MCF 10A (cell line): ENCODE data around the gene ADAM22. TPM values are rescaled to one million over a fixed set of nuclear protein-coding genes. Genes with fewer than 3 reads are reported as not detected.

Experiments used
- BruUV-seq: library from RNA; stranded (reverse); fragments of 400-500 nt; replicated peaks from 2 replicates; lab custom pipeline; 2021; lab: Mats Ljungman, UMichigan
- CTCF ChIA-PET: fragments of 300-600 bp; sonication (Branson Sonifier 250); formaldehyde crosslinking; extraction: SDS; loops from one replicate; lab custom pipeline; 2021; ENCODE audit warnings: antibody characterized with exemption, inconsistent platforms; lab: Yijun Ruan, JAX
- POLR2A ChIA-PET: fragments of 300-600, 350-650 bp; sonication (Branson Sonifier 250); formaldehyde crosslinking; extraction: SDS; loops from one replicate; lab custom pipeline; 2020; ENCODE audit warnings: antibody characterized with exemption, inconsistent platforms; lab: Yijun Ruan, JAX
- DNase-seq: peaks from one replicate; pipeline ENCODE4 v3.0.0-alpha.2; 2018; ENCODE audit not compliant: unreplicated experiment
- H3K27ac Mint-ChIP-seq: one replicate; pipeline ENCODE4 v1.8.0; 2022; ENCODE audit warnings: mild to moderate bottlenecking, low read depth, mixed read lengths; ENCODE audit not compliant: unreplicated experiment
- H3K27me3 Mint-ChIP-seq: one replicate; pipeline ENCODE4 v1.8.0; 2022; ENCODE audit warnings: mixed read lengths; ENCODE audit not compliant: insufficient read depth, unreplicated experiment
- H3K36me3 Mint-ChIP-seq: one replicate; pipeline ENCODE4 v1.8.0; 2022; ENCODE audit warnings: mild to moderate bottlenecking, moderate library complexity, mixed read lengths; ENCODE audit not compliant: insufficient read depth, unreplicated experiment
- H3K4me1 Mint-ChIP-seq: one replicate; pipeline ENCODE4 v1.8.0; 2022; ENCODE audit warnings: mixed read lengths; ENCODE audit not compliant: insufficient read depth, unreplicated experiment
- H3K4me3 Mint-ChIP-seq: one replicate; pipeline ENCODE4 v1.8.0; 2022; ENCODE audit warnings: mild to moderate bottlenecking, moderate library complexity, mixed read lengths; ENCODE audit not compliant: unreplicated experiment
- H3K9me3 Mint-ChIP-seq: one replicate; pipeline ENCODE4 v1.8.0; 2022; ENCODE audit warnings: mixed read lengths; ENCODE audit not compliant: unreplicated experiment
- intact Hi-C: fragments of 100-400 bp; cut with micrococcal nuclease; formaldehyde crosslinking; loops from 2 replicates; pipeline ENCODE4 v1.14.1; 2022
- total RNA-seq: library from RNA; stranded (reverse); gene quantifications from 2 replicates; pipeline ENCODE4 v1.2.3, GENCODE V29; 2022
- TF ChIP-seq, protein P1 (sequence below): fragments of 200-600 bp; IDR thresholded peaks from one replicate; pipeline ENCODE4 v1.8.0; 2022; ENCODE audit warnings: antibody characterized with exemption, mild to moderate bottlenecking; ENCODE audit not compliant: unreplicated experiment

ADAM22 gene
- total RNA-seq, 1 experiment from 2014 or later = not detected

DNA sequence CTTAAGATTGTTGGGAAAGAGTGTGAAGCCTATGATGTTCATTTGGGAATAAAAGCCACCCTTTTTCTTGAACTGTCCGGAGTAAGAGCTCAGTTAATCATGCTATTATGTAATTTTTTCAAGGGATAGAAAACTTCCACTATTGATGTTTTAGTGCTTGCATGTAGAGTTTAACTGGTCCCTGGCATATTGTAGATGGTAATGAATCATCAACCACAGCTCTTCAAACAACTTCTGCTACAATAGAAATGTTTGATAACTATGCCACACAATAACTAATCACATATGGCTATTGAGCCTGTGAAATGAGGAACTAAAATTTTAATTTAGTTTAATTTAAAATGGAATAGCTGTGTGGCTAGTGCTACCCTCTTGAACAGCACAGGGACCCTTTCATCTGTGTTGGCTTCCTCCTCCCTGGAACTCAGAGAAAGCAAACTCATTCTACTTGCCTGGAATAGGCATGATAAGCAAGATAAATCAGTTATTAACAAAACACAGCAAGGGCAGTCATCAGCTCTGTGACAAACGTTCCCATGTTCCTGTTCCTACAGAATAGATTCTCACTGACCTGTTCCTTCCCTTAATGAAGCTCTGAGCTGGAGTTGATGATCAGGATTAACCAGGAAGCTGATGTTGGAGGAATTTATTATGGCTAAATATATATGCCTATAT, 290.7 kb downstream of the ADAM22 start:
- TF ChIP-seq, protein P1, sequence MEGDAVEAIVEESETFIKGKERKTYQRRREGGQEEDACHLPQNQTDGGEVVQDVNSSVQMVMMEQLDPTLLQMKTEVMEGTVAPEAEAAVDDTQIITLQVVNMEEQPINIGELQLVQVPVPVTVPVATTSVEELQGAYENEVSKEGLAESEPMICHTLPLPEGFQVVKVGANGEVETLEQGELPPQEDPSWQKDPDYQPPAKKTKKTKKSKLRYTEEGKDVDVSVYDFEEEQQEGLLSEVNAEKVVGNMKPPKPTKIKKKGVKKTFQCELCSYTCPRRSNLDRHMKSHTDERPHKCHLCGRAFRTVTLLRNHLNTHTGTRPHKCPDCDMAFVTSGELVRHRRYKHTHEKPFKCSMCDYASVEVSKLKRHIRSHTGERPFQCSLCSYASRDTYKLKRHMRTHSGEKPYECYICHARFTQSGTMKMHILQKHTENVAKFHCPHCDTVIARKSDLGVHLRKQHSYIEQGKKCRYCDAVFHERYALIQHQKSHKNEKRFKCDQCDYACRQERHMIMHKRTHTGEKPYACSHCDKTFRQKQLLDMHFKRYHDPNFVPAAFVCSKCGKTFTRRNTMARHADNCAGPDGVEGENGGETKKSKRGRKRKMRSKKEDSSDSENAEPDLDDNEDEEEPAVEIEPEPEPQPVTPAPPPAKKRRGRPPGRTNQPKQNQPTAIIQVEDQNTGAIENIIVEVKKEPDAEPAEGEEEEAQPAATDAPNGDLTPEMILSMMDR = no peak
- H3K9me3 Mint-ChIP-seq = no peaks in the 10 kb centered on the region
- no TSS peak for BruUV-seq
- CTCF ChIA-PET = interaction anchor here (0.6 to 1.7 kb wide), 7 partner anchors 19 to 1170 kb away, joined by 3 to 5 read pairs (median 3); no protein-coding TSS in a partner anchor
- no peaks in the 10 kb centered on the region for H3K27me3 Mint-ChIP-seq
- POLR2A ChIA-PET = interaction anchor here (0.6 to 1.8 kb wide), 2 partner anchors 97 to 467 kb away, joined by 3 to 4 read pairs; no protein-coding TSS in a partner anchor
- no peak overlapping the region for H3K27ac Mint-ChIP-seq
- H3K36me3 Mint-ChIP-seq = no peaks in the 10 kb centered on the region
- peak; percentile 52 for DNase-seq
- H3K4me3 Mint-ChIP-seq = no peak overlapping the region
- no peaks in the 10 kb centered on the region for H3K4me1 Mint-ChIP-seq
- intact Hi-C loops = no loop called here

DNA sequence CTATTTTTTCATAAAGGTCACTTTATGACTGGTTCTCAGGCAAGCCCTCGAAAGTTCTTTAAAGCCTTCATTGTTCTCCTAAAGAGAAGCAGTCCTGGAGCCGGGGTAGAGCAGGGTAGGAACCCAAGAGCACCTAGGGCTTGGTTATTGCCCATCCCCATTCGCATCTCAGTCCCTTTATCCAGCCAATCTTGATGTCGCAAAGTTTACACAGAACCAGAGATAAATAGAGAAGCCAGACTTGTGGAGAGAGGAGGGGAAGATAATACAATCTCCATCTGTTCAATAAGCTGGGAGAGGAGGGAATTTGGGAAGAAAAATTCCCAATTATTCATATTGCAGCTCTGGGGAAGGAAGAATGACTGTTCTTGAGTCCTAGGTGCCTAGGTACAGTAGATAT, 292.1 kb downstream of the ADAM22 start:
- Mint-ChIP-seq H3K4me3 (no peak overlapping the region), H3K27ac (no peak overlapping the region), H3K27me3 (no peaks in the 10 kb centered on the region), H3K4me1 (no peaks in the 10 kb centered on the region), H3K9me3 (no peaks in the 10 kb centered on the region), H3K36me3 (no peaks in the 10 kb centered on the region)
- BruUV-seq = no TSS peak
- DNase-seq = no peak
- CTCF ChIA-PET = interaction anchor here (0.7 to 1.9 kb wide), 5 partner anchors 8 to 340 kb away, joined by 3 to 10 read pairs (median 4); no protein-coding TSS in a partner anchor
- TF ChIP-seq, protein P1 = no peak
- intact Hi-C loops = no loop called here
- POLR2A ChIA-PET = interaction anchor here (0.6 to 2.2 kb wide), 5 partner anchors 9 to 307 kb away, joined by 3 to 4 read pairs (median 3); no protein-coding TSS in a partner anchor

DNA sequence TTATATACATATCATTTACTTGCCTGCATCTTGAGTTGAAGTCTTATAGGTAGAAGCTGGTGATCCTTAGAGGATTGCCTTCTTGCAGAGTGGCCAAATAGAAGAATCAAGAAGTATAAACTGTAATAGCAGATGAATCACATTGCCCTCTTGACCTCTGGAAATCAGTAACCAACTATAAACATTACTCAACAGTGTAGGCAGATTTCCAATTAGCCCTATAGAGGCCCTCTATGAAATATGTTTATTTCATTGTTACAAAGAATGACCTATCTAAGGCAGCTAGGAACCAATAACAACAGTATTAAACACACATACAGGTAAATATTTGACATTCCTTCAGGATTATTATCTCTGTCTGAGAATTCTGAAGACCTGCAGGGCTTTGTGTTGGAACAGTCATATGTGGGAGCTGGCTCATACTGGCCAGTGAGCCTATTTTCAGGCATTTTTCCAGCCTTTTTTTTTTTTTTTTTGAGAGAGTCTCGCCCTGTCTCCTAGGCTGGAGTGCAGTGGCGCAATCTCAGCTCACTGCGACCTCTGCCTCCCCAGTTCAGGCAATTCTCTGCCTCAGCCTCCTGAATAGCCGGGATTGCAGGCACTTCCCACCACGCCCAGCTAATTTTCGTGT, 292.9 kb downstream of the ADAM22 start:
- ChIA-PET POLR2A (interaction anchor here (0.6 to 2.2 kb wide), 4 partner anchors 9 to 85 kb away, joined by 3 to 4 read pairs (median 4); no protein-coding TSS in a partner anchor), CTCF (interaction anchor here (0.6 to 1.9 kb wide), 7 partner anchors 9 to 929 kb away, joined by 3 to 10 read pairs (median 4); no protein-coding TSS in a partner anchor)
- Mint-ChIP-seq H3K4me1 (no peaks in the 10 kb centered on the region), H3K9me3 (no peaks in the 10 kb centered on the region), H3K36me3 (no peaks in the 10 kb centered on the region), H3K4me3 (no peak overlapping the region), H3K27me3 (no peaks in the 10 kb centered on the region), H3K27ac (peak overlapping the region; percentile 76)
- intact Hi-C loops = no loop called here
- DNase-seq = peak; percentile 92
- no TSS peak for BruUV-seq
- TF ChIP-seq, protein P1 = no peak
